ENCODE measurements around the gene SNED1.

SNED1 gene

DNA sequence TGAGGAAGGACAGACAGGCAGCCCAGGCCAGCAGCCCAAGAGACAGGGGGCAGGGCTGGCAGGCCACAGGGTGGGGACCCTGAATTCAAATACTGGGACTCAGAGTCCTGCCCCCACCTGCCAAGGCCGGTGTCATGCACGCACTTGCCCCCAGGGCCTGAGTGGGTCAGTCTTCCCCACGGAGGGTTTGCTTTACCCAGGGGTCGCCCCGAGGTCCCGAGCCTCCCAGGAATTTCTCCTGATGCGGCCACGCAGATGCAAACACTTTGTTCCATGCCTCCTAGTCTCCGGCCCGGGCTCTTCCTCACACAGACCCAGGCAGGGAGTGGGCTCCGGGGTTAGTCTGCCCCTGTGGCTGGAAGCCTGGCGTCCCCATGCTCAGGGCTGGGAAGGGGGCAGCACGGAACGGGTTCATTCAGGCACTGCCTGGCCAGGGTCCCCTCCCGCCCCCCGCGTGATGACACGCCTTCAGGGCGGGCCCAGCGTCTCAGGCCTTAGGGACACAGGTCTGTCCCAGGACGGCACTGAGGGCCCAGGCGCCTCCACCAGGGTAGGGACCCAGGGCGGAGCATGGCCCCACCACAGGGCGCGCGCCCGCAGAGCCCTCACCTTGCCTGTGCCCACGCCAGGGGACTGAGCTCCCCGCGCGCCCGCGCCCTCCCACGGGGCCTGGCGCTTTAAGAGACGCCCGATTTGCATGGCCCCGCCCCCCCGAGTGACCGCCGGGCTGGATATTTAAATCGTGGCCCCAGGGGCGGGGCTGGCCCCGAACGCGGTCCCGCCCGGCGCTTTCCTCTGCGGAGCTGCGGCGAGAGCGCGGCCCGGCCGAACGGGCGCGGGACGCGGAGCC is at the start of gene SNED1:
TSS of gene SNED1 (plus strand) at position 763 of the 850 bp plus-strand sequence. CDS start 220 bp downstream, outside the sequence.
- no peak for FAIRE-seq

DNA sequence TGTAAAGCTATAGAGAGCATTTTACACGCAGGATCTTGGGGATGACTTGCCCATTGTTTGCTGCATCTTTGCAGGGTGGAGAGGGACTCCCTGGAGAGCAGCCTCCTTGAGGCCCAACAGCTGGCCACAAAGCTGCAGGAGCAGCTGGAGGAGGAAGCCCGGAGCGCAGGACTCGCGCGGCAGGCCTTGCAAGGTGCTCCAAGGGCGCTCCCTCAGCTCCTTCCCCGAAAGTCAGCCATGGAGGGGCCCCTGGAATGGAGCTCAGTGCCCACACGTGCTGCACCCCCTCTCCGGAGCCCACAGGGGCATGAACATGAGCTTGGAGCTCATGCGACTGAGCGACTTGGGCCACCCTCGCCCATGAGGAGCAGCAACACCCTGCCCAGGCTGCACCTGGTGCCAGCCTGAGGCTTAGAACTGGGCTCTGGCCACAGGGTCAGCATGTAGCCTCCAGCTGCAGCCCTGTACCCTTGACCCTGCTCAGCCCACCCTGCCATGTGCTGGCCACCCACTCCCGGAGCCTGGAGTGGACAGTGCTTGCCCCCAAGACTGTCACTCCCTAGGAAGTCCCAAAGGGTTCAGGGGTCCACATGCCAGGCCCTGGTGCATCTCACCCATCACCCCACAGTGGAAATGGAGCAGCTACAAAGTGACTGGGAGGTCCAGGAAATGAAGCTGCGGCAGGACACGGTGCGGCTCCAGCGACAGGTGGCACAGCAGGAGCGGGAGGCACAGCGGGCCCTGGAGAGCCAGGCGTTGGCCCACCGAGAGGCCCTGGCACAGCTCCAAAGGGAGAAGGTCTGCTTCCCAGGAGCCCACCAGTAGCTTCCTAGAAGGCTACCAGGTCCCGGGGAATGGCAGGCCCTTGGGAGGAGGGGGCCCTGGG is 49.3 kb upstream of the SNED1 start:
- no peak for FAIRE-seq

DNA sequence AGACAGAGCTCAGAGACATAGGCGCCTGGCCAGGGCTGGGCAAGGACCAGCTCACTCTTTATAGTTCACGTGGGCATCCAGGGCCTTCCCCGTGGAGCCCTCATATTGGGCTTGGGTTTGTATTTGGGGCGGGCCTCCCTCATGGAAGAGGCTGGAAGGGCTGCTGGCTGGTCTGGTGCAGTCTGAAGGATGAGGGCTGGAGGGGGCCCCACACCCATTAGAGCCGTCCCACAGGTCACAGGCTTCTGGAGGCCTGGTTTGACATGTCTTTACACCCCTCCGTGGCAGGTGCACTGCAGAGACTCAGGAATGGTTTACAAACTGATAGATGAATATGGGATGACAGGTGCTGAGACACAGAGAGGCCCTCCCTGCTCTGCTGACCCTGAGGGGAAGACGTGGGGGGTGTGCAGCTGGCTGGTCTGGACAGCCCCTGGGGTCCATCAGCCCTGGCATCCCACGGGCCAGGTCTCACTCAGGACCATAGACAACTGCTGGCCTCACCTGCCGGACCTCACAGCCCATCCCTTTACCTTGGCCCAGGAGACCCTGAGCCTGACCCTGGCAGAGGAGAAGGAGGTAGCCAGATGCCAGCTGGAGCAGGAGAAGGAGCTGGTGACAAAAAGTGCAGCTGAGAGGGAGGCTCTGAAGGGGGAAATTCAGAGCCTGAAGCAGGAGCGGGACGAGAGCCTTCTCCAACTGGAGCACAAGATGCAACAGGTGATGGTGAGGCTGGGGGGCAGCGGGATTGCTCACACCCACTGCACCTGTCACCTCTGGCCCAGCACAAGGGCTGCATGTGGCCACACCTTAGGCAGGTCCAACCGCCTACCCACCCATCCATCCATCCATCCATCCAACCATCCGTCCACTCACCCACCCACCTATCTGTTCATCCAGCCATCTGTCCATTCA is 48.4 kb upstream of the SNED1 start:
- no peak for FAIRE-seq

DNA sequence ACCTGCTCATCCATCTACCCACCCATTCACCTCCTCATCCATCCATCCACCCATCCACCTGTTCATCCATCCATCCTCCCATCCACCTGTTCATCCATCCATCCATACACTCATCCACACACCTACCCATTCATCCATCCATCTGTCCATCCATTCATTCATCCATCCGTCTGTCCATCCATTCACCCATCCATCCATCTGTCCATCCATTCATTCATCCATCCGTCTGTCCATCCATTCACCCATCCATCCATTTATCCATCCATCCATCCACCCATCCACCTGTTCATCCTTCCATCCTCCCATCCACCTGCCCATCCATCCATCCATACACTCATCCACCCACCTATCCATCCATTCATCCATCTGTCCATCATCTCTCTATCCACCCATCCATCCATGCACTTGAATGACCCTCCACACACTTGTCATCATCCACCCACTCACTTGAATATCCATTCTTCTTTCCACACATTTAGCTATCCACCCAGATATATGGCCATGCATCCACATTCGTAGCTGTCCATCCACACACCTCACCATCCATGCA is 47.3 kb upstream of the SNED1 start:
- FAIRE-seq = no peak

DNA sequence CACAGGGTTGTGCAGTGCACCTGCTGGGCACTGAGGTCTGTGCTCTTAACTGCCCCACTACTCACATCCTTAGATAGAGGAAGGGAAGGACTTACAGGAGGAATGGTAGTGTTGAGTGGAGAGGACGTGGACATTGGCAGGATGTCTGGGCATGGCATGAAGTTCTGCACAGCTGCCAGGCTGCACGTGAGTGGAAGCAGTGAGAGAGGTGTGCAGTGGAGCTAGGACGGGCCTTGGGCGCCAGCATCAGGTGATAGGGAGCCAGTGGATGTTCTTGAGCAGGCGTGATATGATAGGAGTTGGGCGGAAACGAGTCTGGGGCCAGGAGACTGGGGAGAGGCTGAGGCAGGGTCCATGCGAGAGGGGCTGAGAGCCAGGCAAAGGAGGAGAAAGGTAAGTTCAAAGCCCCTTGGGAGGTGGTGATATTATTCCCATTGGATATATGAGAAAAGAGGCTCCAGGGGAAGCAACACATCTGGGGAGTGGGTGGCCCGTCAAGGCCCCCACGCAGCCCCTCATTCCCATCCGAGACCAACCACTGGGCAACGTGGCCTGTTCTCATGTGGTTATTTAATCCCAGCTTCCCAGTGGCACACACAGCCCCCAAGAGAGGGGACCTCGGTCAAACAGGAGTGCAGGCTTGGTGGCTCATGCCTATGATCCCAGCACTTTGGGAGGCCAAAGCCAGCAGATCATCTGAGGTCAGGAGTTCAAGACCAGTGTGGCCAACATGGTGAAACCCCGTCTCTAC is 45.7 kb upstream of the SNED1 start:
- FAIRE-seq = no peak

DNA sequence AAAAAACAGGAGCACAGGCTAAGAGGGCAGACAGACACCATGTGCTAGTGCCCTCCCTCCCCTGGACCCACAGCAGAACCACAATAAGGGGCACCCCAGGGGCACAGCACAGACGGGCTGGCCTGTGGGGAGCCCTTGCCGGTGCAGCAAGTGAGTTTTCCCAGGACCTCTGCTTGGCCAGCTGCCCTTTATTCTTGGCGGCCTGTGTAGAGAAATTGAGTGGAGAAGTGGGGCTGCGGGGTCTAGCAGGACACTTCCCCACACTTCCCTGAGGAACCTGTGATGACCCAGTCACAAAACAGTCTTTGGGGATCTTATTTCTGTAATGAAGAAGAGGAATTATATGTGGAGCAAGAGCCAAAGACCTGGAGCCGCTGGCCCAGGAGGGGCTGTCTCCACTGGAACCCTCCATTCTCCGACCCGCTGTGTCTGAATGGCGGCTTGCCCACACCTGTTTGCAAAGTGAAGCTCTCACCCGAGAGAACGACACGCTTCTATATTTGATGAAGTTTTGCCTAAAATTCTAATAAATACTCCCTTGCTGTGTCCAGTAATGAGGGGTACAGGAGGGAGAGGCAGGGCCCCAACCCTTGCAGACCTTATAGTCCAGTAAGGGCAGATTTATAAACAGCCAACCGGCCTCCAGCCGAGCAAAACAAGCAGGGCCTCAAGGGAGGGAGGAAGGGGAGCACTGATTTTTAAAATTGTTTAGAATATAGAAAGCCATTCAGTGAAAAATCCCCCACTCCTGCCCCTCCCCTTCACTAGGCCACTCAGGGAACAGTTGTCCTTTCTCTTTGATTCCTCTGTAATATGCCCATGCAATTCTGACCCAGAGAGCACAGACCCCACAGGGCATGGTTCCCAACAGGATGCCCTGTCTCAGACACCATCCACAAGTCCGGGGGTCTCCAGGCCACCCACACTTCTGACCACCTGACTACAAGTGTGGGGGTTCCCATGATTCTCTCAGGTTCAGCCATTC is 44.7 kb upstream of the SNED1 start:
- no peak for FAIRE-seq

DNA sequence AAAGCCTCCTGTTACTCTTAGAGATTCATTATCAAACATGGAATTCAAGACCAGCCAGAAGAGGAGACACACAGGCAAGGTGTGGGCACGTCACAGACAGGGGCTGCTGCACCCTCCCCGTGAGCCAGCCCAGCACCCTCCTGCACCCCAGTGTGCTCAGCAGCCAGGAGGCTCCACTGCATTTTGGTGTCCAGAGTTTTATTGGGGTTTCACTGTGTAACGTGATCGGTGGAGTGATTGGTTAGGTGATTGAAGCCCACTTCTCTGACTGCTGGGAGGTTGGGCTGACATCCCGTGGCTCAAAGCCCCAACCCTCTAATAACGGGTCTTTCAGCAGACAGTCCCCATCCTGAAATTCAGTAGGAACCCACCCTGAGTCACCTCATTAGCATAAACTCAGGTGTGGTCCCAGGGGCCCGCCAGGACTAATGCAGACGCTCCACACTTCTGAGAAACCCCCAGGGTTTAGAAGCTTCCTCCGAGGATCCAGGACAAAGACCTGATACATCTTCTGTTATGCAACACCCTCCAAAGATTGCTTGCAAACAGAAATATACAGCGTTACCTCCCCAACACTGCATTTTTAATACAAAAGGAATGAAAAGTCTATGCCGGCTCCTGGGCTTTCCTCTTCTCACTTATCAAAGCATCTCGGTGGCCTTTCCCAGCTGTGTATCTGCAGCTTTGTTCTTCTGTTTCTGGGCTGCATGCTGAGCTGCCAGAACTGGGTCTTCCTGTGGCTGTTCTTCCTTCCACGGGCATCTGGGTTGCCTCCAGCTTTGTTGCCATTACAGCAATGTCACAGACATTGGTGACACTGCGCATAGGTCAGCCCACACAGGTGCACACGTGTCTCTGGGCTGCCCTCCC is 43.7 kb upstream of the SNED1 start:
- no peak for FAIRE-seq

DNA sequence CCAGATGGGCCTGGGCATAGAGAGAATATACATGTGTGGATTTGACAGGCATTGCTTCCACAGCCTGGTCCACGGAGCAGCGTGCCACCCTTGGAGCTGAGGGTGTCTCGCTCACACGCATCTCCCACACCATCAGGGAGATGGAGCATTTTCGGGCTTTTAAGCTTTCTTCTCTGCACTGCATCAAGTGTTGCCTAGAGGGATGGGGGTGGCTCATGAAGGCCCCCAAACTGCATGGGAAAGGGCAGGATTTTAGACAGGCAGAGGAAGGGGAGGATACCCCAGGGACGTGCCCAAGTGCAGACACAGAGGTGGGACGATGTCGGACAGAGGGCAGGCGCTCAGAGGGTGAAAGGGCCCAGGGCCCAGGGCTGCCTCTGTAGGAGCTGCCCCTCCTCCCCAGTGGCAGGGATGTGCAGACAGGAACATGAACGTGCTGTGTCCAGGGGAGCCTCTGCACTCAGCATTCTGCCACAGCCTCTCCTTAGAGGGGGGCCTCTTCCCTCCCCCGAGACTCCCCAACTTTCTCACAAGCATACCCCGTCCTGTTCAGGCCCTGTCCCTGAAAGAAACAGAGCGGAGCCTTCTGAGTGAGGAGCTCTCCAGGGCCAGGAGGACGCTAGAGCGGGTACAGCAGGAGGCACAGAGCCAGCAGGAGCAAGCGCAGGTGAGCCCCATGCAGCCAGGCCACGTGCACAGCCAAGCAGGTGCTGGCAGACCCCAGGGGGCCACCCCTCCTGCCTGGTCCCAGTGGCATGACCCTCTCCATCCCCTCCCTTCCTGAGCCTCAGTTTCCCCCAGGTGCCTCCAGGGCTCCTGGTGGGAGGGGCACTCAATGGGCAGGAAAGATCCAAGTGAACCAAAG is 42.9 kb upstream of the SNED1 start:
- no peak for FAIRE-seq

DNA sequence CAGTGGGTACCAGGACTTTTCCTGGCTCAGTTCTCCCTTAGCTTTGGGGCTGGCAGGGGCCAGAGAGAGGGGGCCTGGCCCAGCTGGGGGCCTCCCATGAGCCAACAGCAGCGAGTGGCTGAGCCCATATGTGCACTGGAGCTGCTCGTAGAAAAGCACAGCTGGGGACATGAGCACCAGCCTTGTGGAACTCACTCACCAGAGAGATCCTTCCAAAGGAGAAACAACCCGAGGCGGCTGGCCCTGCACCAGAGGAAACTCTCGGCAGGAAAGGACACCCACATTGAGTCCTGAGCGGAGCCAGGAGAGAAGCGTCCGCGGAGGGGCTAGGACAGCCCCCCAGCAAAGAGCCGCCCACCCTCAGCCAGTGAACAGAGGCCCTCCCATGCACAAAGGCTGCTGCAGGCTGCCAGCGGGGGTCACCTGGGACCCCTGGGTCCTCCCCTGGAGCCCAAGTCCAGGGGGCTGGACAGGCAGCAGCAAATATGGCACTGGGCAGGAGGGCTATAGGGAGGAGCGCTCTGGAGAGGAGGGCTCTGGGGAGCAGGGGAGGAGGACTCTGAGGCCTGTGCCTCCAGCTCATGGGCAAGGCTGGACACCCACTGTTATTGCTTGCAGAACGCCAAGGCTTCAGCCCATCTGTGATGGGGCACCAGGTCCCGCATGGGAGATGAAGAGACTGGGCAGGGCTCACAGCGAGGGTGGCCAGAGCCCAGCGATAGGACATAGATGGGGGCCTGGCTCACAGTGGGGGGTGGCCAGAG is 42.1 kb upstream of the SNED1 start:
- no peak for FAIRE-seq

DNA sequence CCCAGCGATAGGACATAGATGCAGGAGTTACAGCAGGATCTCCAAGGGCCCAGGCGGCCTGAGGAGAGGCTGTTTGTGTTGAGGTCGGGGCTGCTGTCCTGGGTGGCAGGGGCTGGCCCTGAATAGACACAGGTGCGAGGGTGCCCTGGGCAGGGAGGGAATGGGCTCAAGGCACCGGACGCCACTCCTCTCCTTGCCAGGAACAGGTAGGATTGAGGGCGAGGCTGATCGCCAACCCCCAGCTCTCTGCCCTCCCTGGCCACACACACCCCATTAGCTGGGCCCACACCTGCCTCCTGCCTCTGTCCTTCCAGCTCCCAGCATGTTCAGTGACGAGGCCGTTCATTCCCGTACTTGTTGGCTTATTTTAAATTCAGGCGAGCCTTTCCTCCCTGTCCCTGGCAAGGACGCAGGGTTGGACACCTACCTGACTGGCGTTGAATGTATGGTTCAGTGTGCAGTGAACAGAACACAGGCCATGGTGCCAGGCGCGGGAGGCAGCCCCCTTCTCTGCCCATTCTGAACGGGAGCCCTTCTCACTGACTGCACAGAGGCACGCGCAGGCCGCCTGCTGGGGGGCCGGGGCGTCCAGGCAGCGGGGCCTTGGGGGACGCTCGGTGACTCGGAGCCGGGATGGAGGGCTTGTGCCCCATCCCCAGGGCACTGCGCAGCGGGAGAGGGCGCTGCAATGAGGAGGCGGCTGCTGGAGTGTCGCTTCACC is 41.3 kb upstream of the SNED1 start:
- FAIRE-seq = no peak

DNA sequence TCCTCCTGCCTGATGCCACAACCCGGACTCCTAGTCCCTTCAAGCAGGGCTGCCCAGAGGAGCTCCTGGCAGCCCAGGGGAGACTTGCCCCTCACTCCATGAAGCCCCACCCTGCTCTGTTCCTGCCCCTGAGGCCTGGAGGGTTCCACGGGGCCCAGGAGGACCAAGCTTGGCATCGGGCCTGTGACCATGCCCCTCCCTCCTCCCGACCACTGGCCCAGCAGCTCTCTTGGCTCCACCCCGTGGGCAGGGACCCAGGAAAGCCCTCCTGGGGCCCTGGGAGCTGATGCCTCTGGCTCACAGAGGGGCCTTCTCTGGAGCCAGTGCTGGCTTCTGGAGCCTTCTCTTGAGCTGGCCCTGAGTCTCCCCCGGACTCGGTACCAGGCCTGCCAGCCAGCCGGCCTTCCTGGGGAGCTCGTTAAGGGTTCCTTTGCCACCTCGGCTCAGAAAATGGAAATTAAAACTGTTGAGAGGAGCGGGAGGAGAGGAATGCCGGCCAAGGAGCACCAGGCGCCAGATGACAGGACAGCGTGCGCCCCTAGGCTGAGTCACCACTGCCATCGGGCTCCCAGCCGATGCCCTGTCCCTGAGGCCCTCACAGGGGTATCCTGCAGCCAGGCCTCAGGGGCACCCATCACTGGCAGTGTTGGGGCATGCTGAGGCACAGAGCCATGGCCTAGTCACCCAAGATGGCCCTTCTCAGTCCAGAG is 40.6 kb upstream of the SNED1 start:
- no peak for FAIRE-seq

DNA sequence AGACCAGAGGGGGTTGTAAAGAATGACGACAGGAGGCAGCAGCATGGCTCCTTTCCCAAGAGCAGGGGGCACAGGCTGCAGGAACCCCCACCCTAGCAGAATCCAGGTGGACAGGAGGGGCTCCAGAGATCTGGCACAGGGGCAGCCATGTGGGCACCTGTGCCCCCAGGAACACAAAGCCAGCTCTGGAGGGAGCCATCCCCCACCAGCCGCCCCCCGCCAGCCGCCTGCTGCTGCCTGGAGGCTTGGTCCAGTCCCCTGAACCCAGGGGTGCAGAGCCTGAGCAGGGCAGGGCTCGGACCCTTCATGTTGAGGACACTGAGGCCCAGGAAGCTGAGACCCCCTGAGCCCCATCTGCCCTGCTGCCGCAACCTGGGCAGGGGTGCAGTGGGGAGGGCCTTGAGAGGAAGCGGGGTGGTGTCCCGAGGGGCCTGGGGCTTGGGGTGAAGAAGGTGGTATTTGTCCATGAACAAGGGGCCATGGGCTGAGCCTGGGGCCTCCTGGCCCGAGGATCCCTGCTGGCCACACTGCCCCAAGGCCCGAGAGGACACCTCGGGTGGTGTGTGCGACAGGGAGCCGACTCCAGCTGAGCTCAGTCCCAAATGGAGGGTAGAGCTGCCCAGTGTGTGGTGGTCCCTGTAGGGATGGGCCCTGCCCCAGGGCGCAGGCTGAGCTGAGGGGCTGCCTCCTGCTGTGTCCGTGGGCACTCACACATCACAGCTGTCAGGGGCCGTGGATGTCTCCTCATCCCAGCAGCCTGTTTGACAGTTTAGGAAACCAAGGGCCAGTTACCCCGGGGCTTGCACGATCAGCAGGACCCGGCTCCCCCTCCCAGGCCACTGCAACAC is 39.8 kb upstream of the SNED1 start:
- FAIRE-seq = no peak

DNA sequence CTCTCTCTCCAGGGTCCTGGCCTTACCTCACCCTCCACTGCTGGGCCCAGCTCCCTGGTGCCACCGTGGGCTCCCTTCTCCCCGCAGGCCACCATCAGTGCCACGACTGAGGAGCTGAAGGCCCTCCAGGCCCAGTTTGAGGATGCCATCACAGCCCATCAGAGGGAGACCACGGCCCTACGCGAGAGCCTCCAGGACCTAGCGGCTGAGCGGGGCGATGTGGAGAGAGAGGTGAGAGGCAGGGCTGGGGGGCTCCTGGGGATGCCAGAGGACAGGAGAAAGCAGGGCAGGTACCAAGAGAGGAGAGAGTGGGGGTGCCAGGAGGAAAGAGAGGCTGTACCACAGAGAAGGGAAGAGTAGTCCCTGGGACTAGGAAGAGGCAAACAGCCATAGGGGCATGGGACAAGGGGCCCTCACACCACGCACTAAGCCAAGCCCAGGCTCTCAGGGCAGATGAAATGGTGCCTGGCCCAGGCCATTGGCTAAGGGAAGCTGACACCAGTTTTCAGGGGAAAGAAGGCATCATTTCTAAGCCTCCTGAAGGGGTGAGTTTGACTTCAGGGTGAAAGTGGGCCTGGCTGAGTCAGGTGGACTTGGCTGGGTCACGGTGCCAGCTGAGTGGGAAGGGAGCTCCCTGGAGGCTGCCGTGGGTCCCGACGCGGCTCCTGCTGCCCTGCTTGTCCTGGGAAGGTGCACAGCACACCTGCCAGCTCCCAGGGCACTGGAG is 39.0 kb upstream of the SNED1 start:
- no peak for FAIRE-seq

DNA sequence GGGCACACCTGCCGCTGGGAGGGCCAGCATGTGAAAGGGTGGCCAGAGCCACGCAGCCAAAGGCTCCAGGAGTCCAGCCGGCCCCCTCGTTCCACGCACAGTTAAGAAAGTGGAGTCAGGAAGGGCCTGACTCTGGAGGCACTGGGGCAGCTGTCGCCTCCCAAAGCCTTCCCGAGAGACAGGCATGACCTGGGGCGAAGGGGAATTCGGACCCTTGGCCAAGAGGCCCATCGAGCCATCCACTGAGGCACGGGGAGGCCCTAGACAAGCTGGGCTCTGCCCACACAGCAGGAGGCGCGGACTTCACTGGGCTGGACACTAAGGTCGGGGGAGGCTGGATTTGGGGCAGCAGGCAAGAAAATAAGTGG is 38.5 kb upstream of the SNED1 start:
- FAIRE-seq = no peak

Data from G401.6 (cell line).